HG03097 (cell line): Measurements from ENCODE around the gene MXD3.
"Not testable (repeated sequence)": the region's sequence is repeated elsewhere in the genome, so short reads cannot be mapped to it uniquely, and the experiment has no call there.

Experiments
- ATAC-seq: cut with Tn5 transposase; IDR thresholded peaks from one replicate; pipeline ENCODE4 v1.9.1; 2021; ENCODE audit not compliant: unreplicated experiment, low FRiP score

MXD3 gene, protein sequence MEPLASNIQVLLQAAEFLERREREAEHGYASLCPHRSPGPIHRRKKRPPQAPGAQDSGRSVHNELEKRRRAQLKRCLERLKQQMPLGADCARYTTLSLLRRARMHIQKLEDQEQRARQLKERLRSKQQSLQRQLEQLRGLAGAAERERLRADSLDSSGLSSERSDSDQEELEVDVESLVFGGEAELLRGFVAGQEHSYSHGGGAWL

DNA sequence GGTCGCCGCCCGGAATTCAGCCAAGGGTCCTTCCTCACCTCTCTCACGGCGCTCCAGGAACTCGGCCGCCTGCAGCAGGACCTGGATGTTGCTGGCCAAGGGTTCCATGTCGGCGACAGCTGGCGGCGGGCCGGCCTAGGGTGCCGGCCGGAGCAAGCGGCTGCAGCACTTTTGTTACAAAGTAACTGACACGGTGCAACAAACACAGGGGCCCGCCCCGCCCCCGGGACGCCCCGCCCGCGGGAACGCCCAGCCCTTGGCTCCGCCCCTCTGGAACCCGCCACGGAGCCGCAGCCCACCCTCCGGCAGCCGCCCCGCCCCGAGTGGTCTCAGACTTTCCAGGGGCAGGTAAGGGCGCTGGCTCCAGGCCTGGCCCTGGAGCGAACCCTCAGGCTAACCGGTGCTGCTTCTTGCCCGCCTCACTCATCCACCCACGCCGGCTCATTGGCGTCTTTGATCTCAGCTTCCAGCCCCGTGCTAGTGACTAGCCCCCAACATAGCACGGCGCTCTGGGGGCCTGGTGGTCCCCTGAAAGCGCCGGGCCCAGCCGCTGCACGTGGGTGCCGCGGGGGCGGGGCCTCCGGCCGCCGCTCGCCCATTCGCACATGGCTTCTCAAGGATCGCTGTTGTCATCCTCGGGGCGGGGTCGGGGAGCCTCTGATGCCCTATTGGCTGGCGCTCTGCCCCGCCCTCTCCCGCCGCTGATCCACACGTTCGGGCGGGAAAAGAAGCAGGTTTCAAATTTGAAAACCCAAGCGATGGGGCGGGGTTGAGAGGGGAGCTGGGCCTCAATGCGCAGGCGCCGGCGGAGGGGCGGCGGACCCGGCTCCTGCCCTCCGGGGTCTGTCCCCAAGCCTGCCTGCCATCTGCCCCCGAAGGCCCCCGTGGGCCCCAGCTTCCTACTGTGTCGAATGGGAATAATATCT lies at the start of gene MXD3:
Gene MXD3 (minus strand): TSS at position 176 of the 926 bp plus-strand sequence. CDS start 68 bp downstream, at position 108.
- peak; percentile 60 for ATAC-seq

DNA sequence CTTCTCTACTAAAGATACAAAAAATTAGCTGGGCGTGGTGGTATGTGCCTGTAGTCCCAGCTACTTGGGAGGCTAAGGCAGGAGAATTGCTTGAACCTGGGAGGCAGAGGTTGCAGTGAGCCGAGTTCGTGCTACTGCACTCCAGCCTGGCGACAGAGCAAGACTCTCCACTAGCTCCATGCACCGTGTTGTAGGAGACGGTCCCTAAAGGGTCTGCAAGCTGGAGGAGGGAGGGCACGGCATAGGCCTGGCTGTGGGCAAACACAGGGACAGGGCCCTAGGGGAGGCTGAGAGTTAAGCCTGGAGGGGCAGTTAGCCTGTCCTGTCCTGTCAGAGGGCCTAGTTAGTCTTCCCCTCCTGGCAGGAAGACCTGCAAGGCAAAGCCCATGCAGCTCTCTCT lies 49.0 kb upstream of the MXD3 start:
- ATAC-seq: not testable (repeated sequence)

DNA sequence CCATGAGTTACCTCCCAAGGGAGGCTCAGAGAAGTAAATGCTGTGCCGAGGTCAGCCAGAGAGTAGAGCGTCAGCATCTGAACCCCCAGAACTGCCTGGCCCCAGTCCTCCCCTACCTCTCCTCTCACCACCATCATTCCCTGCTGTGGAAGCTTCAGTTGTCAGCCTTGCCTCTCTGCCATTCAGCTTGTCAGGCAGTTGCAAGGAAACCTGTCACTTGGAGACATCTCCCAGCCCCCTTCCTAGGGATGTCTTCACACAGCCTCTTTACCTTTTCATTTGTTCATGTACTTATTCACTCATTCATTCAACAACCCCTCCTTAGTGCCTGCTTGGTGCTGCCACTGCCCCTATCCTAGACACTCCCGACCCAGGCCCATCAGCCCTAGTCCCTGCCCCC lies 48.2 kb upstream of the MXD3 start:
- ATAC-seq: no peak

- ATAC-seq: no peak
Measured at GRCh38 chr5:177359451-177359851, 47.8 kb upstream of the MXD3 start.

DNA sequence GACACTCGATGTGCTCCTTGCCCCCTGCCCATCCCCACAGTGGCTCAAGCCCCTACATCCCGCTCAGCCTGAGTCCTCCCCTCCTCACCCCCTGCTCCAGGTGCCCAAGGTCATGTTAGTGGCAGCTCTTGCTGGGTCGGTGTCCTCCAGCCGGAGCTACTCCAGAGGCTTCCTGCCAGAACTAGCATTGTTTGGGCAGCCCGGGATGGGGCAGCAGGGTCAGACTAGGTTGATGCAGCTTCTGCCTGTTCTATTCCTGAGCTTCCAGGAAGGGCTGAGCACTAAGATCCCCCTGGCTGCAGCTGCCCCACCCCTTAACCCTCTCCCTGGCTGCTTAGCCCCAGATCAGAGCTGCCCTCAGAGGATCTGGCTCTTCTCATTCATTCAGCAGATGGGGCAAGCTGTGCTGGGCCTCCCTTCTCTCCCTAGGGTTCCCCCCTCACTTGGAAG lies 46.7 kb upstream of the MXD3 start:
- ATAC-seq: no peak

- peak; percentile 73 for ATAC-seq
Measured at GRCh38 chr5:177357459-177358351, 46.0 kb upstream of the MXD3 start, which contains the start of gene RGS14. TSS of gene RGS14 (plus strand) at chr5:177357924. CDS start at chr5:177358025, 101 bp downstream.

GRCh38 chr5:177357146-177357458 lies 45.4 kb upstream of the MXD3 start:
- ATAC-seq: peak; percentile 2

DNA sequence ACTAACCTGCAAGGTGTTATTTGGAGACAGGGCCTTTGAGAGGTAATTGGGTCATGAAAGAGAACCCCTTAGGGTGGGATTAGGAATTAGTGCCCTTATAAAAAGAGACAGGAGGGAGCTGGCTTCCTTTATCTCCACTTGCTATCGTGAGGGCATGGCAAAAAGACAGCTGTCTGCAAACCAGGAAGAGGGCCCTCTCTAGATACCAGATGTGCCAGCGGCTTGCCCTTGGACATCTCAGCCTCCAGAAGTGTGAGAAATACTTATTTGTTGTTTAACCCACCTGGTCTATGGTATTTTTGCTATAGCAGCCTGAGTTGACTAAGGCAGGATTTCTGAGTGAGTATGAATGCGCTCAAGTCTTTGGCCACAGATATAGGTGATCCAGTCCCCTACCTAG lies 45.0 kb upstream of the MXD3 start:
- no peak for ATAC-seq

DNA sequence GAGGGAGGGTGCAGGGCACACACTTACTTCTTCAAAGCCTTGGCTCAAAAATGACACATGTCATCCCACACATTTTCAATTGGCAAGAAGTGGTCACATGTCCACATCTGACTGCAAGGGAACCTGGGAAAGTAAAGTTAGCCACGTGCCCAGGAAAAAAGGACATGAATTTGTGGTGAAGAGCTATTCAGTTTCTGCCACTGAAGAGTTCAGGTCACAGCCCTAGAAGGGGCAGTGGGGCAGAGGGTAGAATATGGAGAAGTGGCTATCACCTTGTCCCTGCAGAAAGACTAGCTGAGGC lies 44.1 kb upstream of the MXD3 start:
- no peak for ATAC-seq

GRCh38 chr5:177355162-177355867 lies 43.6 kb upstream of the MXD3 start:
- no peak for ATAC-seq

DNA sequence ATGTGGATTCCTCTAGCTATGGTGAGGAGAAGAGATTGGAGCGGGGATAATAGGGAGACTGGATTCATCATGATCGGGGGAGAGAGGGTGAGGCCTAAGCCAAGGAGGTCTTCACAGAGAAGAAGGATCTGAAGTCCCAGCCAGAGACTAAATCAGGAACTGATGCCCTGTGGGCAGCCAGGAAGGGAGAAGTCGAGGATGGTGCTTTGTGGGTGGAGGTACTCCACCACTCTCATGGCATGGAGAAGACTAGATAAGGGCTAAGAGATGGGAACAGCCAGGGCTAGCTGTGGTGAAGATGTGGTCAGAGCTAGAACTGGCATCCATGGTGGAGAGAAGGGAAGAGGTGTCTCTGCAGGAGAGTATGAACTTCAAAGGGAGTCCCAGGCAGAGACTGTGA lies 43.0 kb upstream of the MXD3 start:
- ATAC-seq: no peak

GRCh38 chr5:177354256-177354655 lies 42.6 kb upstream of the MXD3 start:
- no peak for ATAC-seq

DNA sequence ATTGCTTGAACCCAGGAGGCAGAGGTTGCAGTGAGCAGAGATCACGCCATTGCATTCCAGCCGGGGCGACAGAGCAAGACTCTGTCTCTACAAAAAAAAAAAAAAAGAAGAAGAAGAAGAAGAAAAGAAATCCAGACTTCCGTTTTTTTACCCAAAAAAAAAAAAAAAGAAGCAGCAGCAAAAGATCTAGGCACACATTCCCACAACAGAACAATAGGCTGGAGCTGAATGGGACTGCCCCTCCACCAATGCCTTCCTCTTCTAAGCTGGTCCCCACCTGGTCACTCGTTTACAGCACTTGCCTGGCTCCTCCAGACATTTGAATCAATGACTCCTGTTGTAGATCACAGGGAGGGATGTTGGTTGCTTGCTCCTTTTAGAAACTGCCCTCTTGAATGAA lies 41.4 kb upstream of the MXD3 start:
- ATAC-seq: no peak

GRCh38 chr5:177351392-177352329 lies 40.0 kb upstream of the MXD3 start, which contains the start of gene LMAN2:
TSS of gene LMAN2 (minus strand) at chr5:177351668. CDS start at chr5:177351647, 21 bp downstream.
- ATAC-seq: peak; percentile 82

- no peak for ATAC-seq
Measured at GRCh38 chr5:177350776-177351391, 39.2 kb upstream of the MXD3 start.

- no peak for ATAC-seq
Measured at GRCh38 chr5:177349762-177350161, 38.1 kb upstream of the MXD3 start.

DNA sequence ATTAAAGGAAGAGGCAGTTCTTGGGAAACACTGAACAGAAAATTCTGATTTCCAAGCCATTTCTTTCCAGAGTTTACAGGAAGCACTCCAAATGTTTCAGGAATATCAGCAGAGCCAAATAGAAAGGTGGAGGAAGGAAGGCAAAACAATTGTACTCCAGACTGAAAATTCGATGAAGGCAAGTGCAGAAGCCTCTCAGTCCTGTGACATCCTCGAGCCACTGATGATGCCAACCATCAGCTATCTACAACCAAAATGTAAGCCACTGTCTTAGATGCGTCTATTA lies 37.6 kb upstream of the MXD3 start:
- ATAC-seq: no peak

DNA sequence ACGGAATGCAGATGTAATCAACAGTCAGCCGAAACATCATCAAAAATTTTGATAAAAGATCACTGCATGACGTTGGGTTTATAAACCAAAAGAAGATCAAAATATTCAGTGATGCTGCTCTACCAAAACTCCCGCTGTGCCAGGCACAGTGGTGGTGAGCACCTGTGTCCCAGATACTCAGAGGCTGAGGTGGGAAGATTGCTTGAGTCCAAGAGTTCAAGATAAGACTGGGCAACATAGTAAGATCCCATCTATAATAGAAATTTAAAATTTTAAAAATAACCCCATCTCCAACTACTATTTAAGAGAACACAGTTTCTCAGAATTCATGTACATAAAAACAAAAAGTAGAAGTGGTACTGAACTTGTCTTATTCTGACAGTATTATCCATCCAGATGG lies 36.0 kb upstream of the MXD3 start:
- no peak for ATAC-seq

GRCh38 chr5:177346820-177347219 lies 35.1 kb upstream of the MXD3 start:
- ATAC-seq: no peak
